Measurements from ENCODE around the gene SETD2.

GRCh38 chr3:47000922-47001730 is 162.8 kb downstream of the SETD2 start:
- TF ChIP-seq POLR2A (IDR thresholded peaks at IDR 0.05; ENCODE audit: extremely low read depth, insufficient read length) (no peak), CTCF (IDR thresholded peaks at IDR 0.05; ENCODE audit: low read depth, low read length) (no peak), MYC (IDR thresholded peaks at IDR 0.05; ENCODE audit: low read depth, low read length) (no peak), MAX (IDR thresholded peaks at IDR 0.05; ENCODE audit: low read depth, low read length) (no peak)

All from NB4 (cell line).